Neural progenitor cell (in vitro differentiated cells): Measurements from ENCODE around the gene FRAS1. TPM values are rescaled to one million over a fixed set of nuclear protein-coding genes. Genes with fewer than 3 reads are reported as not detected.
A peak's percentile ranks its signal among the peaks of the same experiment; 100 is the strongest.

ENCODE experiments used
- DNase-seq: peaks from one replicate; pipeline ENCODE4 v3.0.0-alpha.2; 2016; ENCODE audit warnings: low spot score
- H2AFZ ChIP-seq: fragments of 200-600 bp; sonication (generic); replicated peaks from 2 replicates; pipeline ENCODE4 v1.6.1; 2016; ENCODE audit warnings: antibody characterized with exemption
- H3F3A ChIP-seq: fragments of 200-600 bp; sonication (generic); 2 replicates; pipeline ENCODE4 v1.6.1; 2016; ENCODE audit warnings: antibody characterized with exemption, low read depth
- H3K27ac ChIP-seq: fragments of 200-600 bp; sonication (generic); 2 replicates; pipeline ENCODE4 v1.5.1; 2016; ENCODE audit warnings: mild to moderate bottlenecking
- H3K27me3 ChIP-seq: fragments of 200-600 bp; sonication (generic); 2 replicates; pipeline ENCODE4 v1.6.1; 2016; ENCODE audit warnings: mild to moderate bottlenecking, moderate library complexity
- H3K36me3 ChIP-seq: fragments of 200-600 bp; sonication (generic); 2 replicates; pipeline ENCODE4 v1.5.1; 2016
- H3K4me1 ChIP-seq: fragments of 200-600 bp; sonication (generic); 2 replicates; pipeline ENCODE4 v1.6.1; 2016; ENCODE audit warnings: mixed run types
- H3K4me2 ChIP-seq: fragments of 200-600 bp; sonication (generic); 2 replicates; pipeline ENCODE4 v1.6.1; 2016
- H3K4me3 ChIP-seq: fragments of 200-600 bp; sonication (generic); 2 replicates; pipeline ENCODE4 v1.5.1; 2016
- H3K79me2 ChIP-seq: fragments of 200-600 bp; sonication (generic); 2 replicates; pipeline ENCODE4 v1.6.1; 2016; ENCODE audit warnings: low read depth
- H3K9ac ChIP-seq: fragments of 200-600 bp; sonication (generic); 2 replicates; pipeline ENCODE4 v1.6.1; 2016
- H3K9me3 ChIP-seq: fragments of 200-600 bp; sonication (generic); 2 replicates; pipeline ENCODE4 v1.5.1; 2016; ENCODE audit warnings: low read depth
- H4K20me1 ChIP-seq: fragments of 200-600 bp; sonication (generic); 2 replicates; pipeline ENCODE4 v1.6.1; 2016; ENCODE audit warnings: low read depth
- H3K27ac Mint-ChIP-seq: 3 replicates; pipeline ENCODE4 v1.8.0; 2021; ENCODE audit warnings: mixed read lengths
- H3K27me3 Mint-ChIP-seq: 2 replicates; pipeline ENCODE4 v1.8.0; 2022; ENCODE audit warnings: low read depth, mild to moderate bottlenecking, inconsistent platforms, moderate library complexity, mixed read lengths; ENCODE audit not compliant: insufficient read depth
- H3K36me3 Mint-ChIP-seq: 3 replicates; pipeline ENCODE4 v1.8.0; 2021; ENCODE audit warnings: mixed read lengths
- H3K4me1 Mint-ChIP-seq: 3 replicates; pipeline ENCODE4 v1.8.0; 2021; ENCODE audit warnings: mixed read lengths
- H3K4me3 Mint-ChIP-seq: 3 replicates; pipeline ENCODE4 v1.8.0; 2021; ENCODE audit warnings: mild to moderate bottlenecking, moderate library complexity, mixed read lengths
- H3K9me3 Mint-ChIP-seq: 3 replicates; pipeline ENCODE4 v1.8.0; 2020; ENCODE audit warnings: mixed read lengths
- CTCF ChIP-seq: fragments of 200-600 bp; sonication (generic); IDR thresholded peaks from 2 replicates; pipeline ENCODE4 v1.5.1; 2017; ENCODE audit warnings: antibody characterized with exemption, mild to moderate bottlenecking
- EZH2 ChIP-seq: fragments of 200-600 bp; sonication (generic); IDR thresholded peaks from 2 replicates; pipeline ENCODE4 v1.6.1; 2017; ENCODE audit warnings: antibody characterized with exemption, mild to moderate bottlenecking, moderate library complexity
- EZH2phosphoT487 ChIP-seq: fragments of 200-600 bp; sonication (generic); IDR thresholded peaks from 2 replicates; pipeline ENCODE4 v1.6.1; 2017; ENCODE audit warnings: antibody characterized with exemption
- total RNA-seq: library from RNA; depleted of rRNA; stranded (reverse); fragments of >200 nt; gene quantifications from 2 replicates; pipeline ENCODE4 v1.2.3, GENCODE V29; 2015; ENCODE audit warnings: low replicate concordance

FRAS1 gene
- total RNA-seq, 1 donor from 2014 or later: 21.3 TPM

GRCh38 chr4:78219825-78220224 is 162.7 kb downstream of the FRAS1 start:
- H3F3A ChIP-seq: peaks cover 25% of the 10 kb centered on the region
- Mint-ChIP-seq H3K4me1 (peaks cover 21% of the 10 kb centered on the region), H3K27ac (no peak overlapping the region), H3K9me3 (no peaks in the 10 kb centered on the region), H3K36me3 (no peaks in the 10 kb centered on the region), H3K27me3 (peaks cover 2% of the 10 kb centered on the region), H3K4me3 (no peak overlapping the region)
- H3K4me2 ChIP-seq: no peak overlapping the region
- no peak for DNase-seq
- peaks cover 15% of the 10 kb centered on the region for H3K4me1 ChIP-seq
- no peak overlapping the region for H3K4me3 ChIP-seq
- peaks cover 8% of the 10 kb centered on the region for H3K79me2 ChIP-seq
- H3K27me3 ChIP-seq: peaks cover 31% of the 10 kb centered on the region
- H3K9me3 ChIP-seq: no peaks in the 10 kb centered on the region
- peaks cover 31% of the 10 kb centered on the region for H4K20me1 ChIP-seq
- H3K36me3 ChIP-seq: no peaks in the 10 kb centered on the region
- H2AFZ ChIP-seq: no peak overlapping the region
- H3K9ac ChIP-seq: no peak overlapping the region
- no peak for TF ChIP-seq EZH2
- no peak for TF ChIP-seq CTCF
- no peak for TF ChIP-seq EZH2phosphoT487
- no peak overlapping the region for H3K27ac ChIP-seq

GRCh38 chr4:78220283-78220682 is 163.2 kb downstream of the FRAS1 start:
- no peak overlapping the region for H3K4me2 ChIP-seq
- no peak overlapping the region for H3K27ac ChIP-seq
- H3K27me3 ChIP-seq: peaks cover 31% of the 10 kb centered on the region
- no peaks in the 10 kb centered on the region for H3K36me3 ChIP-seq
- H3K4me1 ChIP-seq: peaks cover 15% of the 10 kb centered on the region
- H4K20me1 ChIP-seq: peaks cover 31% of the 10 kb centered on the region
- no peak for DNase-seq
- Mint-ChIP-seq H3K4me1 (peaks cover 21% of the 10 kb centered on the region), H3K27ac (no peak overlapping the region), H3K36me3 (no peaks in the 10 kb centered on the region), H3K4me3 (no peak overlapping the region), H3K27me3 (peaks cover 2% of the 10 kb centered on the region), H3K9me3 (no peaks in the 10 kb centered on the region)
- no peak overlapping the region for H3K4me3 ChIP-seq
- H3K9ac ChIP-seq: no peak overlapping the region
- peaks cover 25% of the 10 kb centered on the region for H3F3A ChIP-seq
- H3K9me3 ChIP-seq: no peaks in the 10 kb centered on the region
- TF ChIP-seq EZH2phosphoT487 (no peak), CTCF (no peak), EZH2 (no peak)
- peaks cover 10% of the 10 kb centered on the region for H3K79me2 ChIP-seq
- no peak overlapping the region for H2AFZ ChIP-seq

GRCh38 chr4:78222575-78223186 is 165.6 kb downstream of the FRAS1 start:
- H3K36me3 Mint-ChIP-seq: peaks cover 2% of the 10 kb centered on the region
- peak overlapping the region; percentile 63 for H3K4me2 ChIP-seq
- H4K20me1 ChIP-seq: peaks cover 31% of the 10 kb centered on the region
- no peak overlapping the region for H3K27ac ChIP-seq
- H3K4me3 ChIP-seq: peak overlapping the region; percentile 6
- peaks cover 31% of the 10 kb centered on the region for H3K27me3 ChIP-seq
- peaks cover 15% of the 10 kb centered on the region for H3K4me1 ChIP-seq
- peaks cover 21% of the 10 kb centered on the region for H3K4me1 Mint-ChIP-seq
- H3K36me3 ChIP-seq: no peaks in the 10 kb centered on the region
- H3K9me3 Mint-ChIP-seq: peaks cover 6% of the 10 kb centered on the region
- H3F3A ChIP-seq: peaks cover 25% of the 10 kb centered on the region
- TF ChIP-seq EZH2 (no peak), EZH2phosphoT487 (peak; percentile 49)
- H3K79me2 ChIP-seq: peaks cover 10% of the 10 kb centered on the region
- H3K4me3 Mint-ChIP-seq: no peak overlapping the region
- no peaks in the 10 kb centered on the region for H3K9me3 ChIP-seq
- no peak overlapping the region for H3K9ac ChIP-seq
- H2AFZ ChIP-seq: no peak overlapping the region
- DNase-seq: peak; percentile 69
- H3K27me3 Mint-ChIP-seq: peaks cover 2% of the 10 kb centered on the region
- H3K27ac Mint-ChIP-seq: no peak overlapping the region

GRCh38 chr4:78225236-78225635 is 168.1 kb downstream of the FRAS1 start:
- Histone ChIP-seq H3K4me3 (no peak overlapping the region), H3K9ac (no peak overlapping the region), H3K27ac (no peak overlapping the region), H3K36me3 (no peaks in the 10 kb centered on the region), H3K27me3 (peaks cover 31% of the 10 kb centered on the region), H3K79me2 (peaks cover 10% of the 10 kb centered on the region), H2AFZ (no peak overlapping the region), H3F3A (peaks cover 25% of the 10 kb centered on the region), H4K20me1 (peaks cover 34% of the 10 kb centered on the region), H3K9me3 (no peaks in the 10 kb centered on the region), H3K4me1 (peaks cover 19% of the 10 kb centered on the region), H3K4me2 (no peak overlapping the region)
- Mint-ChIP-seq H3K4me3 (no peak overlapping the region), H3K36me3 (peaks cover 2% of the 10 kb centered on the region), H3K4me1 (peaks cover 21% of the 10 kb centered on the region), H3K27ac (no peak overlapping the region), H3K9me3 (peaks cover 6% of the 10 kb centered on the region), H3K27me3 (peaks cover 3% of the 10 kb centered on the region)
- DNase-seq: no peak
- TF ChIP-seq CTCF (no peak), EZH2phosphoT487 (no peak)
